ENCODE data around the gene ZNF595.
"Not testable (repeated sequence)": the region's sequence is repeated elsewhere in the genome, so short reads cannot be mapped to it uniquely, and the experiment has no call there.

DNA sequence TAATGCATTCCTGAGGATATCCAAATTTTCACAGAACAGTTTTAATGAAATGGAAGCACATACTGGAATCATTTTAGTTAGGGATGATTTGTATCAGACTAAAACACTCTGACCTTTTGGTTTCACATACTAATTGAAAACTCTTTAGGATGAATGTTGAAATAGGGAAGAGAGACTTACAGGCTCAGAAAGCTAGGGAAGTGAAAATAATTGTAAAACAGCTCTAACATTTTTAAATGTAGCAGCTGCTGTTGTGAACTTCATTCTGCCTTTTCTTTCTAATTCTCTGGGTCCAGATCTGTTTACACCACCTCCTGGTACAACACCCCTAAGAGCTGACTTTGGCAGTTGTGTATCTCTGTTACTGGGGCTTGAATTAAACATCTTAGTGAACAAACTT is 9.7 kb upstream of the ZNF595 start:
- TF ChIP-seq, protein P1, sequence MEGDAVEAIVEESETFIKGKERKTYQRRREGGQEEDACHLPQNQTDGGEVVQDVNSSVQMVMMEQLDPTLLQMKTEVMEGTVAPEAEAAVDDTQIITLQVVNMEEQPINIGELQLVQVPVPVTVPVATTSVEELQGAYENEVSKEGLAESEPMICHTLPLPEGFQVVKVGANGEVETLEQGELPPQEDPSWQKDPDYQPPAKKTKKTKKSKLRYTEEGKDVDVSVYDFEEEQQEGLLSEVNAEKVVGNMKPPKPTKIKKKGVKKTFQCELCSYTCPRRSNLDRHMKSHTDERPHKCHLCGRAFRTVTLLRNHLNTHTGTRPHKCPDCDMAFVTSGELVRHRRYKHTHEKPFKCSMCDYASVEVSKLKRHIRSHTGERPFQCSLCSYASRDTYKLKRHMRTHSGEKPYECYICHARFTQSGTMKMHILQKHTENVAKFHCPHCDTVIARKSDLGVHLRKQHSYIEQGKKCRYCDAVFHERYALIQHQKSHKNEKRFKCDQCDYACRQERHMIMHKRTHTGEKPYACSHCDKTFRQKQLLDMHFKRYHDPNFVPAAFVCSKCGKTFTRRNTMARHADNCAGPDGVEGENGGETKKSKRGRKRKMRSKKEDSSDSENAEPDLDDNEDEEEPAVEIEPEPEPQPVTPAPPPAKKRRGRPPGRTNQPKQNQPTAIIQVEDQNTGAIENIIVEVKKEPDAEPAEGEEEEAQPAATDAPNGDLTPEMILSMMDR (IDR thresholded peaks at IDR 0.05), result not testable (repeated sequence)
- not testable (repeated sequence) for TF ChIP-seq POLR2AphosphoS5, POLR2A (IDR thresholded peaks at IDR 0.05)

Data from prostate gland (tissue), 2 donors.